Posterior vena cava (tissue), 2 donors: Measurements from ENCODE around the gene LTBP1. TPM values are rescaled to one million over a fixed set of nuclear protein-coding genes. Genes with fewer than 3 reads are reported as not detected.

Source experiments
- DNase-seq: peaks from one replicate; pipeline ENCODE4 v3.0.0-alpha.2; 2020; ENCODE audit warnings: low spot score
- intact Hi-C, 2 donors: fragments of 100-400 bp; cut with DNase I; formaldehyde crosslinking; loops; one replicate each; pipeline versions ENCODE4 v1.14.1 to v1.14.2; 2022 to 2023
- total RNA-seq, 2 donors: library from RNA; stranded (reverse); fragmentation: NEBNext Ultra II Directional; extraction: Animal tissue kit (Norgen Biotek cat#: 25700); gene quantifications; one replicate each; pipeline ENCODE4 v1.2.1, GENCODE V29; 2021
- donor health status: DM: yes; HTN: yes; CAD: no.
- donor health status: DM: yes; HTN: yes; CAD: no.

Gene LTBP1
- total RNA-seq, 2 donors from 2014 or later, result 206 to 235 TPM

GRCh38 chr2:33278245-33278943, 331.6 kb downstream of the LTBP1 start:
- intact Hi-C loops, result loop anchor here (5.0 to 10.0 kb wide), 2 partner anchors 144 to 241 kb away; no protein-coding TSS in a partner anchor
- no peak for DNase-seq

GRCh38 chr2:33284287-33284686, 337.5 kb downstream of the LTBP1 start:
- intact Hi-C loops, result no loop called here
- no peak for DNase-seq

DNA sequence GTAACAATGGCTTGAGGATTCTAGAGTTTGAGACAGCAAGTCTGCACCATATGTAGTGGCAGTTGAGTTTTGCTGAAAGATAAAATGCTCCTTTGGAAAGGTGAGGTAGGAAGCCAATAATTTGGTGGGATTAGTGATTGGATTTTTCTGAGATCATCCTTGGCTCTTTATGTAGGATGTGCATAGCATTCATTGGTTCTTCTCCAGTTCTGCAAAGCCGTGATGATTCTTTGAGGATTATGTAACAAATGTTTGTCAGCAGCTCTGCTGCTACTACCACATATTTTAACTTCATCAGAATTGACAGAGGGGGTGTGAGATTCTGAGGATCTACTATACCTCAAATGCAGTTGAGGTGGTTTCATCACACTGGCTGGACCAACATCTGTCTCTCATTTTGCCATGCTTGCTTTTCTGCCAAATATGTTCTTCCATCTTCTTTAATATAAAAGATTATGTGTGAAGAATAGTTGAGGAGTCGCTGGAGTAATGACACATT, 340.8 kb downstream of the LTBP1 start:
- intact Hi-C loops, result no loop called here
- no peak for DNase-seq

DNA sequence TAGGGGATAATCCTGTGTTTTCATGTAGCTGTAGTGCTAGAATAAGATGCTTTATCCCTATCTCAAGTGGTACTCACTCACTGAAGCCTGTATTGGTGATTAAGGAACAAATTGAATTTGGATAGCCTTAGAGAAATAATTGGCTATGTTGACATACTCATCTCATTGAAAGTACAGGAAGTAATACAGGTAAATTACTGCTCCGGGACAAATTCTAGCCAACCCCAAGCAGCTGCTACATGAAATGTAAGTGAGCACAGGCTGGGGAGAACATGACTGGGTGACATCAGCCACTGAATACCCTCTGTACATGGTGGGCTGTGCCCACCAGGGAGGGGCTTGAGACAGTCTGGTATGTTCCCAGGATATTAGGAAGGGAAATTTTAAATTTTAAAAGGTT, 341.3 kb downstream of the LTBP1 start:
- intact Hi-C loops, result no loop called here
- DNase-seq, result no peak

DNA sequence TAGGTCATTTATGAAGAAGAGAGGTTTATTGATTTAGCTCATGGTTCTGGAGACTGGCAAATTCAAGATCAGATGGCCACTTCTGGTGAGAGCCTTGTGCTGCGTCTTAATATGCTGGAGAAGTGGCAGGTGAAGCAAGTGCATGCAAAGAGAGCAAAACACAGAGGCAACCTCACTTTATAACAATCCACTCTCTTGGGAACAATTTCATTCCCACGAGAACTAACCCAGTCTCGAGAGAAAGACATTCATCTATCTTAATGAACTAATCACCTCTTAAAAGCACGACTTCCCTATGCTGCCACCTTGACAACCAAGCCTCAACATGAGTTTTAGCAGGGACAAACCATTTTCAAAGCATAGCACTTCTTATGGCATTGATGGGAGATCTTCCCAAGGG, 343.2 kb downstream of the LTBP1 start:
- intact Hi-C loops, result no loop called here
- DNase-seq, result no peak

- intact Hi-C loops, result no loop called here
- DNase-seq, result no peak
Observed at GRCh38 chr2:33291278-33292013, 344.7 kb downstream of the LTBP1 start.

- DNase-seq, result no peak
- intact Hi-C loops, result no loop called here
Observed at GRCh38 chr2:33292063-33292462, 345.3 kb downstream of the LTBP1 start.

DNA sequence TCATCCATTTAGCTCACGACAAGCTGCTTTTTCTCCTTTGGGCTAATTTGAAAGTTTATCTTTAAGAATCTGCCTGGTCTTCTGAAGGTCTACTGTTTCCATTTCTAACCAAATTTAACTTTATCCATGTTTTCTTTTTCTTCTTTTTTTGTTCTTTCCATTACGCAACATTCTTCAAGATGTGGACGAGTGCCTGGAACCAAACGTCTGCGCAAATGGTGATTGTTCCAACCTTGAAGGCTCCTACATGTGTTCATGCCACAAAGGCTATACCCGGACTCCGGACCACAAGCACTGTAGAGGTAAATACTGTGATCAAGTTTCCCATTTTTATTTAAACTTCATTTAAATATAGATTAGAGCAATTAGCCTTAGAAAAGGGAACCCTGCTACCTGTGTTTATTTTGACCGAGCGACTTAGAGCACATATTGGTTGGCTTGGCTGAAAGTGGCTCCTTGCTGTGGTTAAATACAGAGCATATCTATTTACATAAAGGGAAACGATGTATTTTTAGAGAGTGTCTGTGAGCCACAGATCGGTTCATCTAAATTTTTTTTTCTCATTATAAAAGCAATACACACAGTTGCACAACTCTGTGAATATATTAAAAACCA, 346.3 kb downstream of the LTBP1 start:
- DNase-seq, result no peak
- intact Hi-C loops, result no loop called here

- intact Hi-C loops, result no loop called here
- no peak for DNase-seq
Observed at GRCh38 chr2:33298233-33298632, 351.5 kb downstream of the LTBP1 start.

- no peak for DNase-seq
- intact Hi-C loops, result no loop called here
Observed at GRCh38 chr2:33301355-33301754, 354.6 kb downstream of the LTBP1 start.

DNA sequence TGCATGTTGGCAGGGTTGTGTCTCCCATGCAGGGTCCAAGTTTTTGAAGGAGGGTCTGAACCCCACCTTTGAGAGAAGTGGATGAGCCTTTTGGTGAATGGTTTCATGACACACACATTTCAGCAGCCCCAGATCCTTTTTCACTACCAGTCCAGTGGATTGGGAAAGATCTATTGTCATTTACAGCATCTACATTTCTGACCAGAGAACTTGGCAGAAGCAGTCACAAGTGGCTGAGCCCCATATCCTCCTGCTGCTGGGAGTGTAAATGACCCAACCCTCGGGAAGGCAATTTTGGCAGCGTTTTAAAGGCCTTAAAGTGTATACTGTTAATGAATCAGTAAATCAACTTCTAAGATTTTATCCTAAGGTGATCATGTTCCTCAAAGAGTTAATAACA, 355.6 kb downstream of the LTBP1 start:
- intact Hi-C loops, result no loop called here
- DNase-seq, result no peak

- DNase-seq, result no peak
- intact Hi-C loops, result no loop called here
Observed at GRCh38 chr2:33304032-33304864, 357.5 kb downstream of the LTBP1 start.

GRCh38 chr2:33307659-33308270, 361.0 kb downstream of the LTBP1 start:
- DNase-seq, result no peak
- intact Hi-C loops, result no loop called here

GRCh38 chr2:33312355-33312754, 365.6 kb downstream of the LTBP1 start:
- intact Hi-C loops, result no loop called here
- DNase-seq, result no peak

- DNase-seq, result no peak
- intact Hi-C loops, result no loop called here
Observed at GRCh38 chr2:33313039-33313438, 366.3 kb downstream of the LTBP1 start.

GRCh38 chr2:33314541-33314940, 367.8 kb downstream of the LTBP1 start:
- DNase-seq, result no peak
- intact Hi-C loops, result no loop called here

- intact Hi-C loops, result no loop called here
- DNase-seq, result no peak
Observed at GRCh38 chr2:33316328-33316727, 369.6 kb downstream of the LTBP1 start.

- DNase-seq, result no peak
Observed at GRCh38 chr2:33317369-33318007, 370.7 kb downstream of the LTBP1 start.

DNA sequence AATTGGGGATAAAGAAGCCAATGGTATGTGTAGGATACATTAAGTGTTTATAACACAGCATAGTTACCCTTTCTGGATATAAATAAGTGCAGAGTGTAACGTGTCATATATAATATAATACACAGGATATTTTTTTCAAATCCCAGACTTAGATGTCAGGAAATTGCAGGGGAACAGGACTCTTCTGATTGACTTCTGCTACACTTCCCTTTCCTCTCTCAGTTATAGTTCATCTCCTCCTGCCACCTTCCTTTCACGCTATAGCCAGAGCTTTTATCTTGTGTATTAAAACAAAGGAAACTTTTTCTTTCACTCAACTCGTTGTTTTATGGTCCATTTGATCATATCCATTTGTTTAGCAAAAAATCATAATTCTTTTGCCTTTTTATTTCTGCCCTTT, 371.7 kb downstream of the LTBP1 start:
- DNase-seq, result no peak
- intact Hi-C loops, result no loop called here

More at GRCh38 chr2:33317369-33318007, 370.7 kb downstream of the LTBP1 start:
- intact Hi-C loops, result no loop called here
